Measurements from ENCODE around the gene CHST15.

The CHST15 gene

DNA sequence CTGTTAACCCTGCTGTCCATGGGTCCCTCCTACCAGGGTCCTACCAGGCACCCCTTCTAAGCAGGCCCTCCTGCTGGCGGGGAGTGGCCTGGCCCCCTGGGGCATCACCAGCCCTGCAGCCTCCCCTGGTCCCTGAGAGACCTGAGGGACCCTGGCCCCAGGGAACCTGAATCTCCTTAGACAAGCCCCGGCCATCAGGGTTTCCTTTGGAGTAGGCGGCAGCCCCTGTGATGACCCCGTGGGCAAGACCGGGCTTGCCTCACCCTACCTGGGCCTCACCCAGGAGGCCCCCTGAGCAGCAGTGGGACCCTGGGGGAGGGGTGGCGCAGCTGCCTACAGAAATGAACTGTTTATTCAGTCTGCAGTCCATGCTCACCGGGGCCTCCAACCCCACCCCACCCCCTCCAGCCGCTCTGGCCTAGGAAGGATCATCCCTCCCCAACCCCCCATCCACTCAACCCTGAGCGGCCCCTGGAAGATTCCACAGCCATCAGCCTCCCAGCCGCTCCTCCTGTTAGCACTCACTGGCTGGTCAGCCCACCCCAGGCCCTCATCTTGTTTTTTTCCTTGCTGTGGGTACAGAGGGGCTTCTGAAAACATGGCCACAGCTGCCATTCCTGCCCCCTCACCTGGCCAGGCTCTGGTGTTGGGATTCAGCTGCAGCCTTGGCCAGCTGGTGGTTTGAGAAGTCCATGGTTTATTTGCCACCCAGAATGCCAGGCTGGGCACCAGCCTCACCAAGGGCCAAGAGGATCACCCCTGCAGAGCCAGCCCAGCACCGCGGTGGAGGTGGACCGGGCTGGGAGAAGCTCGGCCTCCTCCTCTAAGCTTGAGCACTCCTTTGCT is 34.8 kb upstream of the CHST15 start:
- no peak for DNase-seq (ENCODE audit: low read depth)
- H3K4me3 ChIP-seq (ENCODE audit: low read depth, low read length), result no peak overlapping the region
- TF ChIP-seq, protein P1, sequence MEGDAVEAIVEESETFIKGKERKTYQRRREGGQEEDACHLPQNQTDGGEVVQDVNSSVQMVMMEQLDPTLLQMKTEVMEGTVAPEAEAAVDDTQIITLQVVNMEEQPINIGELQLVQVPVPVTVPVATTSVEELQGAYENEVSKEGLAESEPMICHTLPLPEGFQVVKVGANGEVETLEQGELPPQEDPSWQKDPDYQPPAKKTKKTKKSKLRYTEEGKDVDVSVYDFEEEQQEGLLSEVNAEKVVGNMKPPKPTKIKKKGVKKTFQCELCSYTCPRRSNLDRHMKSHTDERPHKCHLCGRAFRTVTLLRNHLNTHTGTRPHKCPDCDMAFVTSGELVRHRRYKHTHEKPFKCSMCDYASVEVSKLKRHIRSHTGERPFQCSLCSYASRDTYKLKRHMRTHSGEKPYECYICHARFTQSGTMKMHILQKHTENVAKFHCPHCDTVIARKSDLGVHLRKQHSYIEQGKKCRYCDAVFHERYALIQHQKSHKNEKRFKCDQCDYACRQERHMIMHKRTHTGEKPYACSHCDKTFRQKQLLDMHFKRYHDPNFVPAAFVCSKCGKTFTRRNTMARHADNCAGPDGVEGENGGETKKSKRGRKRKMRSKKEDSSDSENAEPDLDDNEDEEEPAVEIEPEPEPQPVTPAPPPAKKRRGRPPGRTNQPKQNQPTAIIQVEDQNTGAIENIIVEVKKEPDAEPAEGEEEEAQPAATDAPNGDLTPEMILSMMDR (IDR thresholded peaks at IDR 0.05; ENCODE audit: low read depth, low read length, missing control alignments), result no peak

DNA sequence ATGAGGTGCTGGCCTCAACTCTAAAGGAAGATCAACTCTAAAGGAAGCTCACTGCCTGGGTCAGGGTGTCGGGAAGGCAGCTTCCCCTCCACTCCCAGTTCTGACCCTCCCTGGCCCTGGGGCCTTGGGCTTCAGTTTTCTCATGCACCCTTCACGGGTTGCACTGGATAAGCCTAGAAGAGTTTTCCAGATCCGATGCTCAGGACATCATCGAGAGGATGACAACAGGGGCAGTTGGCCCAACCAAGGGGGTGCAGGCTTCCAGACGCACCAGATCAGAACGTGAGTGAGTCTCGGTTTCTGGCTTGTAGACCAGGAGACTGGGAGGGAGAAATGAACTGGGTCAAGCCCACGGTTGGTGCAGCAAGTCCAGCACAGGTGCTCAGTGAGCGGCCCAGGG is 34.2 kb upstream of the CHST15 start:
- TF ChIP-seq, protein P1 (IDR thresholded peaks at IDR 0.05; ENCODE audit: low read depth, low read length, missing control alignments), result no peak
- H3K4me3 ChIP-seq (ENCODE audit: low read depth, low read length), result no peak overlapping the region
- no peak for DNase-seq (ENCODE audit: low read depth)

DNA sequence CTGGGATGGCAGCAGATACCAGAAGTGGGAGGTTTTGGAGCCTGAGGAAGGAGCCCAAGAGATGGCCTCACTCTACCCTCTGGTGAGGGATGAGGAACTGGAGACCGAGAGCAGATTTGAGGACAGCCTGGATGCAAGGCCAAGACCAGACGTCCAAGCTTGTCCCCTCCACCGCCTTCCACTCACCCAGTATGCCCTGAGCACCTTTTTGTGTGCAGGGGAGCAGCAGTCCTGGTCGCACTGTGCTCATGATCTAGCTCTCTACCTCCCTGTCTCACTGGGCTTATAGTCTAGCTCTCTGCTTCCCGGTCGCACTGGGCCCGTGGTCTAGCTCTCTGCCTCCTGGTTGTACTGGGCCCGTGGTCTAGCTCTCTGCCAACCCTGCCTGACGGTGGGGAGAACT is 33.6 kb upstream of the CHST15 start:
- no peak for DNase-seq (ENCODE audit: low read depth)
- H3K4me3 ChIP-seq (ENCODE audit: low read depth, low read length), result no peak overlapping the region

DNA sequence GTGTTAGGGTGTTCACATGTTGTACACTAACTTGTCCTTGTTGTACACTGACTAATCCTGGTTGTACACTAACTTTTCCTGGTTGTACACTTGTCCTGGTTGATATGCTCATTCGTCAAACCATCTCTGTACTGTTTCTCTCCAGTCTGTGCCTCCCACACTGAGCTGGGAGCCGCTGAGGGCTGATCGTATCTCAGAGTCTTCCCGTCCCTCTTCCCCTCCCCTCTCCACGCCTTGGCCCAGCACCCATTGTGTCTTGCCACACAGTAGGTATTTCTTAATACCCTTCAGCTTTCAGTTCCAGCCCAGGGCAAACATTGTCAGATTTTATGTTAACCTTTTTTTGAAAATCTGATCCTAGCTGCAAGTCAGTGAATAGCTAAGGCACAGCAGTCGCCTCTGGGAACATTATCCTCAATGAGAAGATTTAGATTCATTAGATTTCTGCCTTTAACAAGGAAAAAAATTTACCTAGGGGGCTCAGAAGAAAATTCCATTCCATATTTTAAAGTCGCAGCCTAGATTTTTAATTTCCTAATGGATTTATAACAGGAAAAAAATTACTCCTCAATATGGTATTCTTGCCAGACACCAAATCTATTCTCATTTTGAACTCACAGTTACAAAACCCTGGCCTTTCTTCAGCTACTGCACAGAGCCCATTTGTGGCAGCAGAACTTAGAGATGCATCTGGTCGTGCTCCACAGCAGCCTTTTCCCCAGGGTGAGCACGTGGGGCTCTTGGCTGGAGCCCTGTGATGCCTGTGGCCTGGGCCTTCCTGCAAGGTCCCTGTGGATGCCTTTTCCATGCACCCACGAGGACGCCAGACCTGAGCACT is 33.0 kb upstream of the CHST15 start:
- TF ChIP-seq, protein P1 (IDR thresholded peaks at IDR 0.05; ENCODE audit: low read depth, low read length, missing control alignments), result no peak
- no peak overlapping the region for H3K4me3 ChIP-seq (ENCODE audit: low read depth, low read length)
- DNase-seq (ENCODE audit: low read depth), result no peak

More for the DNA sequence above, 33.6 kb upstream of the CHST15 start:
- TF ChIP-seq, protein P1 (IDR thresholded peaks at IDR 0.05; ENCODE audit: low read depth, low read length, missing control alignments), result no peak

DNA sequence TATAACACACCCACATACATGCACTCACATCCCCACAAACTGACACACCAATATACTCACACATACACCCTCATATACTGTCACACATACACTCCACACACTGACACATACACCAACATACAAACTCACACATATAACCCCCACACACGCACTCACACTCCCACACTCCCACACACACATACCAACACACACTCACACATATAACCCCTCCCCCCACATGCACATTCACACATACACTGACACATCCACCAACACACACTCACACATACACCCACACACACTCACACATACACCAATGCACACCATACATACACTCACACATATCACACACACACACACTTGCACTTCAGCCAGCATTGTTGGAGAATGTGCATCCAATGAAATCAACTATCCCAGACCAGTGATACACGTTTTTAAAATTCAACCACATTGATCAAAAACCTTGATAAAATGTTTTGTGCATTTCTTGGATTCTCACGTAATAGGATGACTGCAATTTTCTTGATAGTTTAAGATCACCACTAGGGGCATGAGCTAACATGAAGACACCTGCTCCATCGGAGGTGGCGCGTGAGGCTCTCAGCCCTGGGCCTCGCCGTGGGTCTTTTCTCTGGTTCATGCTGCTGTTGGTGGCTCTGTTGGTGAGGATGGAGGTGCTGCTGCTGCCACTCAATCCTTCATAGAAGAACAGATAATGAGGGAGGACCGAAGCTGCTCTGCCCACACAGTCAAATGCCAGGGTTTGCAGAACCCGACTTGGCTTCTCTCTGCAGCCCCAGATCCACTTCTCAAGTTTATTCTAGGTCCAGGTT is 32.1 kb upstream of the CHST15 start:
- TF ChIP-seq, protein P1 (IDR thresholded peaks at IDR 0.05; ENCODE audit: low read depth, low read length, missing control alignments), result peak; percentile 52
- H3K4me3 ChIP-seq (ENCODE audit: low read depth, low read length), result no peak overlapping the region
- DNase-seq (ENCODE audit: low read depth), result no peak

DNA sequence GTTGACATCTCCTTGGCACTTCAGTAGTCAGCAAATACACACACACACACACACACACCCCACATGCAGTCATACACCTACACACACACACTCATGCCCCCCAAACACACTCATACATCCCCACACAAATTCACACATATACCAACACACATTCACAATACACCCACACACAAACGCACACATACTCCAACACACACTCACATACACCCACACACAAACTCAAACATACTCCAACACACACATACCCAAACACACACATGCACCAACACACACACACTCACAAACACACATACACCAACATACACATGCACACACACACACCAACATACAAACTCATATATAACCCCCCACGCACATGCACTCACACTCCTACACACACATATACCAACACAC is 31.4 kb upstream of the CHST15 start:
- DNase-seq (ENCODE audit: low read depth), result no peak
- TF ChIP-seq, protein P1 (IDR thresholded peaks at IDR 0.05; ENCODE audit: low read depth, low read length, missing control alignments), result no peak
- H3K4me3 ChIP-seq (ENCODE audit: low read depth, low read length), result no peak overlapping the region

All from GM12864 (cell line).